Myometrial cell (primary cell): ENCODE measurements around the gene NPS. TPM values are rescaled to one million over a fixed set of nuclear protein-coding genes. Genes with fewer than 3 reads are reported as not detected.

Source experiments
- total RNA-seq: library from RNA; depleted of rRNA; stranded (reverse); fragments of >200 nt; gene quantifications from 2 replicates; pipeline ENCODE4 v1.2.3, GENCODE V29; 2015

NPS gene
- total RNA-seq, result not detected in 2 replicates

GRCh38 chr10:127549009-127549408, at the start of gene NPS:
TSS of gene NPS (plus strand) at chr10:127549309. CDS start at chr10:127549369, 60 bp downstream.

Other genes with a start within 250 kb of the NPS start
- not detected in 2 replicates for gene FOXI2, start 187.9 kb downstream of the NPS start, total RNA-seq